Thyroid gland (tissue), 4 donors: ENCODE measurements around the gene AKAP12. TPM values are rescaled to one million over a fixed set of nuclear protein-coding genes. Genes with fewer than 3 reads are reported as not detected.

Experiments used
- DNase-seq, 2 donors: peaks; one replicate each; pipeline ENCODE4 v3.0.0-alpha.2; 2019
- H3K27ac ChIP-seq, 3 donors: fragments of 200-600 bp; sonication (generic); 1 replicate in 2 of 3; 2 replicates in 1 of 3; pipeline ENCODE4 v1.5.1; 2016 to 2019; ENCODE audit warnings: mild to moderate bottlenecking in 1 of 3, moderate library complexity in 1 of 3
- H3K27me3 ChIP-seq: fragments of 200-600 bp; sonication (generic); one replicate; pipeline ENCODE4 v1.5.1; 2019
- H3K36me3 ChIP-seq, 2 donors: fragments of 200-600 bp; sonication (generic); one replicate each; pipeline ENCODE4 v1.5.1; 2016 to 2019
- H3K4me1 ChIP-seq, 2 donors: fragments of 200-600 bp; sonication (generic); one replicate each; pipeline ENCODE4 v1.5.1; 2017 to 2019
- H3K4me3 ChIP-seq, 3 donors: fragments of 200-600 bp; sonication (generic); replicated peaks in 1 of 3; 1 replicate in 2 of 3; 2 replicates in 1 of 3; pipeline ENCODE4 v1.5.1; 2016; ENCODE audit warnings: mild to moderate bottlenecking in 1 of 3
- H3K9me3 ChIP-seq: fragments of 200-600 bp; sonication (generic); one replicate; pipeline ENCODE4 v1.5.1; 2017
- POLR2A ChIP-seq, 2 donors: fragments of 450-650 bp; IDR thresholded peaks; one replicate each; pipeline ENCODE4 v1.6.1; 2017; ENCODE audit warnings: antibody characterized with exemption in 2 of 2, mild to moderate bottlenecking in 2 of 2, moderate library complexity in 1 of 2
- WGBS, 2 donors: methylation state at CpG; one replicate each; pipeline ENCODE4 v1.1.5; 2017; 5-methylcytosine and 5-hydroxymethylcytosine counted together
- intact Hi-C: fragments of 100-400 bp; cut with DNase I; formaldehyde crosslinking; loops from one replicate; pipeline ENCODE4 v1.15.1; 2023
- small RNA-seq: library from RNA; depleted of rRNA; stranded (forward); fragments of <200 nt; gene quantifications from one replicate; pipeline ENCODE3, GENCODE V24; 2016
- total RNA-seq, 4 donors: library from RNA; depleted of rRNA; stranded (reverse); fragments of >200 nt; gene quantifications; one replicate each; pipeline ENCODE4 v1.2.3, GENCODE V29; 2016
- TF ChIP-seq, protein P1 (sequence below), 6 experiments: fragments of 200-600 bp in 3 of 6; fragments of 450-650 bp in 3 of 6; sonication (generic) in 3 of 6; IDR thresholded peaks; one replicate each; pipeline ENCODE4 v1.5.1; 2016 to 2019; ENCODE audit warnings: antibody characterized with exemption in 6 of 6, mild to moderate bottlenecking in 2 of 6, inconsistent platforms in 1 of 6, moderate library complexity in 1 of 6

The AKAP12 gene
- total RNA-seq, 4 donors from 2014 or later = 50.7 to 108 (median 79.4) TPM

DNA sequence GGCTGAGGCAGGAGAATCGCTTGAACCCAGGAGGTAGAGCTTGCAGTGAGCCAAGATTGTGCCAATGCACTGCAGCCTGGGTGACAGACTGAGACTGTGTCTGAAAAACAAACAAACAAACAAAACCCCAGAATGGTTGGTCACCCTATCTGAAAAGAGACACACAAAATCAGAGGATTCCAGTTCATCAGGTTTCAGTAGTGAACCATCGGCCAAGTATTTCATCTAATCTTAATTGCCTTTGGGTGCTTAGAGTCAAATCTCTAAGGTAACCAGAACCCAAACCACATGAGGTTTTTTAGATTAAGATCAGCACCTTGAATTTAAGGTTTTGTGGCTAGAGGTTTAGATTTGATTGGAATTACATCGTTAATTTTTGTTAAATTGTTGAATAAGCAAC lies 159.9 kb downstream of the AKAP12 start:
- Histone ChIP-seq H3K9me3 (no peaks in the 10 kb centered on the region), H3K27ac (no peak overlapping the region), H3K4me1 (peaks cover 10 to 24% of the 10 kb centered on the region in 2 donors), H3K36me3 (no peaks in the 10 kb centered on the region), H3K4me3 (no peak overlapping the region), H3K27me3 (no peaks in the 10 kb centered on the region)
- 81 to 87% methylated on average over 3 of the region's 3 CpGs for WGBS, 2 donors
- intact Hi-C loops = no loop called here
- no peak for DNase-seq
- TF ChIP-seq, protein P1, sequence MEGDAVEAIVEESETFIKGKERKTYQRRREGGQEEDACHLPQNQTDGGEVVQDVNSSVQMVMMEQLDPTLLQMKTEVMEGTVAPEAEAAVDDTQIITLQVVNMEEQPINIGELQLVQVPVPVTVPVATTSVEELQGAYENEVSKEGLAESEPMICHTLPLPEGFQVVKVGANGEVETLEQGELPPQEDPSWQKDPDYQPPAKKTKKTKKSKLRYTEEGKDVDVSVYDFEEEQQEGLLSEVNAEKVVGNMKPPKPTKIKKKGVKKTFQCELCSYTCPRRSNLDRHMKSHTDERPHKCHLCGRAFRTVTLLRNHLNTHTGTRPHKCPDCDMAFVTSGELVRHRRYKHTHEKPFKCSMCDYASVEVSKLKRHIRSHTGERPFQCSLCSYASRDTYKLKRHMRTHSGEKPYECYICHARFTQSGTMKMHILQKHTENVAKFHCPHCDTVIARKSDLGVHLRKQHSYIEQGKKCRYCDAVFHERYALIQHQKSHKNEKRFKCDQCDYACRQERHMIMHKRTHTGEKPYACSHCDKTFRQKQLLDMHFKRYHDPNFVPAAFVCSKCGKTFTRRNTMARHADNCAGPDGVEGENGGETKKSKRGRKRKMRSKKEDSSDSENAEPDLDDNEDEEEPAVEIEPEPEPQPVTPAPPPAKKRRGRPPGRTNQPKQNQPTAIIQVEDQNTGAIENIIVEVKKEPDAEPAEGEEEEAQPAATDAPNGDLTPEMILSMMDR (IDR thresholded peaks at IDR 0.05) = no peak
- no peak for TF ChIP-seq POLR2A (IDR thresholded peaks at IDR 0.05)

DNA sequence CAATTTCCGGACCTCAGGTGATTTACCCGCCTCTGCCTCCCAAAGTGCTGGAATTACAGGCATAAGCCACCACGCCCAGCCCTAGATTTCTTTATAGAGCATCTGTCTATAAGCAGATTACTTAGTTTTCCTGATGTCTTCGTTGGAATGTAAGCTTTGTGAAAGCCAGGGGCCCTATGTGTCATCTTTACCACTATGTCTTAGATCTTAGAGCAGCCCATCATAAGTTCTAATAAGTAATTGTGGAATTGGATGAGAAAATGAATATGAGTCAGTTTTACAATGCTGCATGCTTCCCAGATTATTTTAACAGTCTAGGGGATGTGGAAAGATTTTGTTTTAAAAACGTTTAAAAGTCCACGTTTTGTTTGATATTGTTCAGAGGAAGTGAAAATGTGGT lies 160.7 kb downstream of the AKAP12 start:
- intact Hi-C loops = no loop called here
- no peak overlapping the region for H3K27ac ChIP-seq
- no peak for DNase-seq
- 71 to 74% methylated on average over 5 to 6 of the region's 6 CpGs for WGBS, 2 donors
- H3K4me1 ChIP-seq = peaks cover 5 to 18% of the 10 kb centered on the region in 2 donors
- H3K36me3 ChIP-seq = peaks cover 3 to 4% of the 10 kb centered on the region in 2 donors
- no peak for TF ChIP-seq POLR2A (IDR thresholded peaks at IDR 0.05)
- TF ChIP-seq, protein P1 (IDR thresholded peaks at IDR 0.05) = no peak
- H3K9me3 ChIP-seq = no peaks in the 10 kb centered on the region
- no peaks in the 10 kb centered on the region for H3K27me3 ChIP-seq
- no peak overlapping the region for H3K4me3 ChIP-seq

DNA sequence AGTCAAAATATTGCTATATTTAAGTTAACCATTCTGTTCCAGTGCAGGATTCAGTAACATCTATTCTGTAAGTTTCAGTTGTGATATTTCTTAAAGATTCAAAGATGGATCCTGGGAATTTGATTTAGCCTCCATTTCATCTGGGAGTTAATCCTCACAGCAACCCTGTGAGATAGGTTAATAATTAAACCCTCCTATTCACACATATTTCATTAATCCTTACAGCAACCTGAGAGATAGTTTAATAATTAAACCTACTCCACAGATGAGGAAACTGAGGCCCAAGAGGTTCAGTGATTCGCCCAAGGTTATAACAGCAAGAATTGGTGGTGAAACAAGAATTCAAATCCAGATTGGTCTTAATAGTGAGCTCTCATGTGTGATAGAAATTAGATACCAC lies 162.5 kb downstream of the AKAP12 start:
- no peak overlapping the region for H3K4me3 ChIP-seq
- no peak for DNase-seq
- H3K4me1 ChIP-seq = peaks cover 3 to 6% of the 10 kb centered on the region in 2 donors
- TF ChIP-seq, protein P1 (IDR thresholded peaks at IDR 0.05) = no peak
- no peak for TF ChIP-seq POLR2A (IDR thresholded peaks at IDR 0.05)
- H3K9me3 ChIP-seq = no peaks in the 10 kb centered on the region
- intact Hi-C loops = no loop called here
- WGBS, 2 donors = 92 to 96% methylated on average over 1 of the region's 1 CpG
- no peak overlapping the region for H3K27ac ChIP-seq
- H3K36me3 ChIP-seq = peaks cover 3 to 4% of the 10 kb centered on the region in 2 donors
- no peaks in the 10 kb centered on the region for H3K27me3 ChIP-seq

DNA sequence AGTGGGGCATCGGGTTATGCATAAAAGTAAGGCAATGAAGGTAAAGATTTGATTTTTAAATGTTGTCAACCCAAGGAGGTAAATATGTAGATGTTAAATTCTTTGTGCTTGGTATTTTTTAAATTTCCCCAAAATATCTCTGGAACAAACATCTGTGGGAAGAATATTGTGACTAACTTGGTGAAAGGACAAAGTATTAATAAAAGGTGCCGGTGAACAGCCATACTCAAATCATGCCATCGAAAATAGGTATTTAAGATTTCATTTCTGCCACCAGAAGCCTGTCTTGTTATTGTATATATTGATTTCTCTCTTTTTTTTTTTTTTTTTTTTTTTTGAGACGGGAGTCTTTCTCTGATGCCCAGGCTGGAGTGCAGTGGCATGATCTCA lies 164.1 kb downstream of the AKAP12 start:
- TF ChIP-seq, protein P1 (IDR thresholded peaks at IDR 0.05) = no peak
- no peak for TF ChIP-seq POLR2A (IDR thresholded peaks at IDR 0.05)
- Histone ChIP-seq H3K4me3 (no peak overlapping the region), H3K4me1 (peaks cover 3 to 6% of the 10 kb centered on the region in 2 donors), H3K36me3 (peaks cover 3 to 4% of the 10 kb centered on the region in 2 donors), H3K9me3 (no peaks in the 10 kb centered on the region), H3K27ac (no peak overlapping the region), H3K27me3 (no peaks in the 10 kb centered on the region)
- WGBS, 2 donors = 88 to 94% methylated on average over 4 of the region's 4 CpGs
- intact Hi-C loops = no loop called here
- no peak for DNase-seq

Small RNA genes within 50 kb of the gene (small RNA-seq; reads per million reads assigned to genes)
- gene RF00019 = not detected
- gene RNU6-1247P = not detected
- gene RNU6-300P = not detected
- 2.5 reads per million, percentile 68 among the genes with 10 or more reads in this experiment for gene RNY4P20

Other genes with a start within 250 kb of the AKAP12 start
- gene ZBTB2, start 151.6 kb downstream of the AKAP12 start, total RNA-seq = 10 to 100 TPM; 17.9 to 27.2 (median 25.9) TPM
- gene RMND1, start 212.2 kb downstream of the AKAP12 start, total RNA-seq = 10 to 100 TPM; 30.2 to 48.5 (median 43.4) TPM